Mucosa of rectum (tissue), 2 donors: ENCODE results near the gene CHMP5.
A peak's percentile ranks its signal among the peaks of the same experiment; 100 is the strongest.

ENCODE experiments used
- H3K27ac ChIP-seq, 2 donors: one replicate each; pipeline ENCODE4 v1.7.0; 2013; ENCODE audit warnings: inconsistent platforms in 2 of 2, low read depth in 2 of 2, low read length in 2 of 2
- H3K27me3 ChIP-seq, 2 donors: one replicate each; pipeline ENCODE4 v1.7.0; 2013; ENCODE audit warnings: low read length in 2 of 2; ENCODE audit not compliant: control insufficient read depth in 2 of 2, insufficient read depth in 2 of 2
- H3K36me3 ChIP-seq, 2 donors: one replicate each; pipeline ENCODE4 v1.7.0; 2013; ENCODE audit warnings: low read length in 2 of 2; ENCODE audit not compliant: control insufficient read depth in 2 of 2, insufficient read depth in 2 of 2
- H3K4me1 ChIP-seq, 2 donors: one replicate each; pipeline ENCODE4 v1.7.0; 2013; ENCODE audit warnings: low read length in 2 of 2, mild to moderate bottlenecking in 1 of 2; ENCODE audit not compliant: control insufficient read depth in 2 of 2, insufficient read depth in 2 of 2
- H3K4me3 ChIP-seq, 2 donors: one replicate each; pipeline ENCODE4 v1.7.0; 2013; ENCODE audit warnings: low read length in 2 of 2
- H3K9ac ChIP-seq, 2 donors: one replicate each; pipeline ENCODE4 v1.7.0; 2013; ENCODE audit warnings: low read length in 2 of 2, low read depth in 1 of 2, mild to moderate bottlenecking in 1 of 2
- H3K9me3 ChIP-seq, 2 donors: one replicate each; pipeline ENCODE4 v1.7.0; 2013; ENCODE audit warnings: low read length in 2 of 2; ENCODE audit not compliant: control insufficient read depth in 2 of 2
- donor health status: healthy.
- donor health status: Normal muscosa, but diverticular disease.

CHMP5 gene

DNA sequence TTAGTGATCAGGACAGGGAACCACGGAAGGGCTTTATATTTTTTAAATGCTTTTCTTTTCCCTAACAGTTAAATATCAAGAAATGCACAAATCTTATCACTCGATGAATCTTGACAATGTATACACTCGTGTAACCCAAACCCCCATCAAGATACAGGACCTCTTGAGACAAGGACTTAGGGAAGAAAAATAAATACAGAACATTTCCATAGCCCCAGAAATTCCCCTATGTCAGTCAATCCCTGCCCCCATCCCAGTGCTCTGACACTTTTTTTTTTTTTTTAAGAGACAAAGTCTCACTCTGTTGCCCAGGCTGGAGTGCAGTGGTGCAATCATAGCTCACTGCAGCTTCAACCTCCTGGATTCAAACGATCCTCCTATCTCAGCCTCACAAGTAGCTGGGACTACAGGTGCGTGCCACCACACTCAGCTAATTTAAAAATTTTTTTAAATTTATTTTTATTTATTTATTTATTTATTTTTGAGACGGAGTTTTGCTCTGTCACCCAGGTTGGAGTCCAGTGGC lies 22.2 kb upstream of the CHMP5 start:
- Histone ChIP-seq H3K9me3 (no peaks in the 10 kb centered on the region), H3K27me3 (no peaks in the 10 kb centered on the region), H3K9ac (no peak overlapping the region), H3K36me3 (peaks cover 0 to 2% of the 10 kb centered on the region in 2 donors), H3K27ac (no peak overlapping the region), H3K4me3 (no peak overlapping the region), H3K4me1 (peaks cover 4 to 20% of the 10 kb centered on the region in 2 donors)

DNA sequence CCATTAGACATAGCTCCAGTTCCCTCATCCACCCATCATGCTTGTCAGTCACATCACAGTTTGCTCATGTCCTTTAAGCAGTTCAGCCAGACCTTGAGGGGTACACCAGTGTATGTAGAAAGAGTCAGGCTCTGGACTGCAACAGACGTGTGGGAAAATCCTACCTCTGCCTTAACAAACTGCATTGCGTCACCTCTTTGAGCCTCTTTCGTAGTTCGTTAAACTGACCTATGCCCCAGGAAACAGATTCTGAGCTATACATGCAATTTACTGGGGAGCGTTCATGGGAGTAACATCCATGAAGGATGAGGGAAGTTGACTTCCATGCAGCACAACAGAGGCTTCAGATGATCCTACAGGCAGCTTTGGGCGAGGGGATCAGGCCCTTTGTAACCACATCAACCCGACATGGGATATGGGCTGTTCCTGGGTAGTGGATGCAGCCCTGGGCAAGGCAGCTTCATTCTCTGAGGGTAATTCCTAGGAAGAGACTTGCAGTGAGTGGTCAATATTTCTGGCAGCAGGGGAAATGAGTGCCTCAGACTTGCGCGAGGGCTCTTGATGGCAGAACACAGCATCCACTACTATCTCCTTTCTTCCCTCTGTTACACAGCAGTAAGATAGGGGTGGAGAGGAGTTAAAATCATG lies 20.6 kb upstream of the CHMP5 start:
- Histone ChIP-seq H3K27me3 (no peaks in the 10 kb centered on the region), H3K9ac (peak overlapping the region in 1 of 2 donors; percentile 14), H3K4me3 (no peak overlapping the region), H3K27ac (peak overlapping the region; percentile 43 to 74), H3K4me1 (peaks cover 4 to 20% of the 10 kb centered on the region in 2 donors), H3K36me3 (peaks cover 5 to 7% of the 10 kb centered on the region in 2 donors), H3K9me3 (no peaks in the 10 kb centered on the region)

DNA sequence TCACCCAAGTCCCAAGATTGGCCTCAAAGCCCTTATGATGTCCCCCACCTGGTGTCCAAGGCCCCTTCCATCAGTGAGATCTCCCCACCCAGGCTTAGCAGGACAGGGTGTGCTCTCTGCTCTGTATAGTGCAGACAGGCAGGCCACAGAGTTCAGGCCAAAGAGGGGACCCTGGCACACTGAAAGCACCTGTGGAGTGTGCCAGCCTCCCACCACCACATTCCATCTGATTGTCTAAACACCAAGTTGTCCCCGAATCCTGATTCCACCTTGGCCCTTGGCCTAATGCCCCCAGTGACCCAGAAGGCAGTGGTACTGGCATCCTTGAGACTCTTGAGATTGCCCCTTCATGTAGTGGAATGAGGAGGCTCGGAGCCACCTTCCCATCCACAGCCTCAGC lies 19.5 kb upstream of the CHMP5 start:
- Histone ChIP-seq H3K27ac (no peak overlapping the region), H3K9me3 (no peaks in the 10 kb centered on the region), H3K36me3 (peaks cover 11 to 12% of the 10 kb centered on the region in 2 donors), H3K9ac (no peak overlapping the region), H3K4me3 (no peak overlapping the region), H3K27me3 (no peaks in the 10 kb centered on the region), H3K4me1 (peaks cover 4 to 15% of the 10 kb centered on the region in 2 donors)

DNA sequence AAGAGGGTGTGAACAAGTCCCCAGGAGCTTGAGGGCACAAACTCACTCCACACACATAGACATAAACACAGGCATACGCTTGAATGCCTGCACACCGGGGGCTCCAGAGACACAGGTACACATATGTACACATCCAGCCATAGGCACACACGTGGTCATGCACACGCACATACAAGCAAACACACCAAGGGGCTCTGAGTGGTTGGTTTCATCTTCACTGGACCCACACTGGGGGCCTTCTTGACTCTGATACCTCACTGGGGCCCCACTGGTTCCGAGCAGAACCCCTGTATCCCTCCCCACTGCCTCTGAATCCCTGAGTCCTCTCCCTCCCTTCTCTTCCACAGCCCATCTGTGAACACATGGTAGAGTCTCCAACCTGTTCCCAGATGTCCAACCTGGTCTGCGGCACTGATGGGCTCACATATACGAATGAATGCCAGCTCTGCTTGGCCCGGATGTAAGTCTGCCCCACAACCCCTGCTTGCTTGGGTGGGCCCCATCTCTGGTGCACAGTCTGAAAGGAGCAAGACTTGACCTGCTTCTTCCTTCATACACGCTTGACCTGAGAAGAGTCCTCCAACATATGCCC lies 18.5 kb upstream of the CHMP5 start:
- Histone ChIP-seq H3K9ac (no peak overlapping the region), H3K27me3 (no peaks in the 10 kb centered on the region), H3K4me3 (no peak overlapping the region), H3K4me1 (peaks cover 4 to 10% of the 10 kb centered on the region in 2 donors), H3K27ac (no peak overlapping the region), H3K9me3 (no peaks in the 10 kb centered on the region), H3K36me3 (peaks cover 15 to 16% of the 10 kb centered on the region in 2 donors)

DNA sequence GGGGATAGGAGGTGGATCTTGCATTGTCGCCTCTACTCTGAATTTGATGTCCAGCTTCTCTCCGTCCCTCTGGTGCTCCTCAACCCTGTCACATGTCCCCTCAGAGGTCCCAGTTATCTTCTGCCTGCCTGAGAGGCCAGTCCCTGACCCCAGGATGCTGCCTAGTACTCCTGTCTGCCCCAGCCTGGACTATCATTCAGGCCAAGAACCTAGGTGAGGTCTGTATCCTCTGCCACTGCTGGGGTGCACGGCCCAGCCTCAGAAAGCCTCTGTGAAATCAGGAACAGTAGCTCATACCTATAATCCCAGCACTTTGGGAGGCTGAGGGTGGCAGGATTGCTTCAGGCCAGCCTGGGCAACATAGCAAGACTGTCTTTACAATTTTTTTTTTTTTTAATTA lies 16.2 kb upstream of the CHMP5 start:
- Histone ChIP-seq H3K9ac (no peak overlapping the region), H3K4me1 (peaks cover 4 to 7% of the 10 kb centered on the region in 2 donors), H3K27ac (no peak overlapping the region), H3K9me3 (no peaks in the 10 kb centered on the region), H3K36me3 (peaks cover 29 to 30% of the 10 kb centered on the region in 2 donors), H3K4me3 (no peak overlapping the region), H3K27me3 (no peaks in the 10 kb centered on the region)

DNA sequence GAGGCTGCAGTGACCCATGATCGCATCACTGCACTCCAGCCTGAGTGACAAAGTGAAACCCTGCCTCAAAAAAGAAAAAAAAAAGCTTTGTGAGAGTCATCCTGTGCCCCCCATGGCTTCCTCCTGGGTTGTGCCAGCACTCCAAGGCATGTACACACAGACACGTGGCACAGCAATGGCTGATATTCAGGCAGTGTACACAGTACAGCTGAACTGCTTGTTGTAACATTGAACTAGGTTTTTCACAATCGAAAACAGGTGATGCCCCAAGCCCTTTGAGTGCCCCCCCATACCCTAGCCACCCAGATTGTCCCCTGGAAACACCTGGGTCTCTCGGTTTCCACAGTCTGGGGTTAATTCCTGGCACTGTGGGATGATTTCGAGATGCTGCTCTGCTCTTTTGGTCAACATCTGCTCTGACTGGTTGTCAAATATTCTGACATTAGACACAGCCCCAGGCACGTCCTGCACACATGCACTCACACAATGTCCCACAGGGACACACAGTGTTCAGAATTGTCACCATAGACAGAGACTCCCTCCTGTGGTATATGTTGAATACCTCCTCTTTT lies 15.7 kb upstream of the CHMP5 start:
- Histone ChIP-seq H3K36me3 (peaks cover 33 to 34% of the 10 kb centered on the region in 2 donors), H3K9ac (no peak overlapping the region), H3K27me3 (no peaks in the 10 kb centered on the region), H3K4me1 (peaks cover 3% of the 10 kb centered on the region in 2 donors), H3K9me3 (no peaks in the 10 kb centered on the region), H3K4me3 (no peak overlapping the region), H3K27ac (no peak overlapping the region)

DNA sequence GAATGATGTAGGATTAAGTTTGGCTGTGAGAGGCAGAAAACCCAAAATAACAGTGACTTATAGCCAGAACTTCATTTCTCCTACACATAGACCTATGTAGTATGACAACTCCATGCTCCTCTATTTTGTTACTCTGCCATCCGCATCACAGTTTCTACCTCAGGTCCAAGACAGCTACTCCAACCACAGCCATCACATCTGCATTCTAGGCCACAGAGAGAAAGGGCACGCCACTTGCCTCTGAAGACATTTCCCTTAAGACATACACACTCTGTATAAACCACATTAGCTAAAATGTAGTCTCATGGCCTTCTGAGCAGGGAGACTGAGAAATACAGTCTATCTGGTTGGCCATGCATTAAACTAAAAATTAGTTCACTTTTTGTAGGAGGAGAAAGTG lies 14.9 kb upstream of the CHMP5 start:
- Histone ChIP-seq H3K4me3 (no peak overlapping the region), H3K4me1 (no peaks in the 10 kb centered on the region), H3K27ac (no peak overlapping the region), H3K36me3 (peaks cover 41 to 42% of the 10 kb centered on the region in 2 donors), H3K9ac (no peak overlapping the region), H3K27me3 (no peaks in the 10 kb centered on the region), H3K9me3 (no peaks in the 10 kb centered on the region)

DNA sequence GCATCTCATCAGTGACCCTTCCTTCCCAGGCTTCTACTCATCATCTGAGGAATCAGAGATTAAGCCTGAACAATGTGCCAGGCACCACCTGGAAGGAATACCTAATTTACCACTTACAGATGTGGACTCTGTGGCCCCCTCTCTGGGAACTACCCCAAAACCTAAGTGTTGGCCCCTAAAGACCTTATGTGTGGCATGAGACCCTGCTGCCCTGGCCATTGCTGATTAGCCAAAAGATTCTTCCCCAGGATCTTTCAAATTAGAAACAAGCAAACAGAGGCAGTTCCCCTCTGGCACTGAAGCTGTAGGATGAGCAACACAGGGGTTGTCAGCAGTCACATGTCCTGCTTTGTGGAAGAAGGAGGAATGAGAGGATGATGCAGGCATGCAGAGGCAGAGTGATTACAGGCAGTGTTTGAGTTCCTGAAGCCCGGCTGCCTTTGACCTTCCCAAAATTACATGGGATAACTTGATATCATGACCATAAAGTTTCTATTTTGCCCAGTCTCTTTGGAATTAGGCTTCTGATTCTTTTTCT lies 14.3 kb upstream of the CHMP5 start:
- no peak overlapping the region for H3K4me3 ChIP-seq
- H3K9ac ChIP-seq, result no peak overlapping the region
- no peak overlapping the region for H3K27ac ChIP-seq
- H3K4me1 ChIP-seq, result no peaks in the 10 kb centered on the region
- peaks cover 46 to 47% of the 10 kb centered on the region in 2 donors for H3K36me3 ChIP-seq
- no peaks in the 10 kb centered on the region for H3K27me3 ChIP-seq
- H3K9me3 ChIP-seq, result no peaks in the 10 kb centered on the region

DNA sequence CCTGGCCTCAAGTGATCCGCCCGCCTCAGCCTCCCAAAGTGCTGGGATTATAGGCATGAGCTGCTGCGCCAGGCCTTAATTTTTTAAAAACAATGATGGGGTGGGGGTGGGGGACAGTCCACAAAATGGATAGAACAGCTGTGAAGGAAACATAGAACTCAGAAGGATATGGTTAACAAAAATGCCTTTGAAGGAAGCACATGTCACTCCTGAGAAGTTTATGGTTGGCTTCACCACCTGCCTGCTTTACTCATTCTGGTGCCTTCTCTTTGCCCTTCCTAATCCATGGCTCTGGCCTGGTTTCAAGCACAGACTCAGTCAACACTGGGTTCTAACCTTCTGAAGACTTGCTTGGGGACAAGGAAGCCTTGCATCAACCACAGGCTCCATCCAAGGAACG lies 10.6 kb upstream of the CHMP5 start:
- Histone ChIP-seq H3K9me3 (no peaks in the 10 kb centered on the region), H3K27me3 (no peaks in the 10 kb centered on the region), H3K9ac (no peak overlapping the region), H3K4me1 (no peaks in the 10 kb centered on the region), H3K36me3 (peaks cover 68 to 73% of the 10 kb centered on the region in 2 donors), H3K27ac (no peak overlapping the region), H3K4me3 (no peak overlapping the region)

DNA sequence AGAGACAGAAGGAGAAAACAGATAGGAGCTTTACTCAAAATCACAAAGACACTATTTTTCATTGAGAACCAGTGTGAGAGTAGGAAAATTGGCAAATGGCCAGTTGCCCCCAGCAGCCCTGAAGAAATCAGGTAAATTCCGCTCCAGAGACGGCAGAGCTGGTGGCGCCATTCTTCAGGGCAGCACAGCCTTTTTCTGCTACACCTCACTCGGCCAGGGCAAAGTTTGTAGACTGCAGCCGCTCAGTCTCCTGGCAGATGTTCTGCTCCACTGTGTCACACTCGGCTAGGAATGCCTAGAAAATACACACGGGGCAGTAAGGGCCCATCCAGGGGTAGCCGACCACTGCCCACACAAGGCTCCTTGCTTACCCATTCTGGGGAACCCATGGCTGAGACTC lies 9.8 kb upstream of the CHMP5 start:
- no peak overlapping the region for H3K4me3 ChIP-seq
- H3K27ac ChIP-seq, result no peak overlapping the region
- H3K9me3 ChIP-seq, result no peaks in the 10 kb centered on the region
- H3K36me3 ChIP-seq, result peaks cover 71 to 78% of the 10 kb centered on the region in 2 donors
- no peaks in the 10 kb centered on the region for H3K27me3 ChIP-seq
- H3K9ac ChIP-seq, result no peak overlapping the region
- no peaks in the 10 kb centered on the region for H3K4me1 ChIP-seq
